Measurements from ENCODE around the gene FILIP1L.

FILIP1L gene

DNA sequence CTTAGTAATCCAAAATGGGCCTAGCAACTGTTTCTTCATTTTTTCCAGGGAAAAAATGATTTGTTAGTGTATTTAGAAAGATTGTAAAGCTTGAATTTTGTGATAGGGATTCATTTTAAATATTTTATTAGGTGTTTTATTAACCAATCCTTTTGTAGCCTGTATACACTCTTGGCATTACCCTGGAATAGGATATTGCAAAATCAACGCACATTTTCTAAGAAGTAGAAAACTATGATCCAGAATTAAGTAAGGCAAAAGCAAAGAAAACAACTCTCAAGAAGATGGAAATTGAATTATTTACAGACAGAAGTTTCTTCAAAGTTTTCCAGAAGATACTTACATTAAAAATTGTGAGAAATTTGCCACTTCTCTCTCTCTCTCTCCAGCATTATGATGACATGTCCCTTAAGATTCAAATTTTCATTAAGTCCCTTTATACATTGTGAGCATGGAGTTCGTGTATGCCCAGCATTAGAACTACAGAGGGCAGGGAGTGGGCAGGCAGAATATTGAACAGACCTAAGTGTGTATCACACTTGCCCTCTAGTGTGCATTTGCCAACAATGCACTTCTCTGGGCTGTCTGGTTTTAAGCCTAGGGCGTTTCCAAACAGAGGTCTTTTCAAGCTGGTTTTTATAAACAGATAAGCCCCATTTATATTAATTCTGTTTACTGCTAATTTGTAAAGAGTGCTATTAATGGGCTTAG is 325.1 kb downstream of the FILIP1L start:
- peak; percentile 52 for DNase-seq (ENCODE audit: low spot score)
